ENCODE results near the gene PITHD1. TPM values are rescaled to one million over a fixed set of nuclear protein-coding genes. Genes with fewer than 3 reads are reported as not detected.
A peak's percentile ranks its signal among the peaks of the same experiment; 100 is the strongest.
"Not testable (repeated sequence)": the region's sequence is repeated elsewhere in the genome, so short reads cannot be mapped to it uniquely, and the experiment has no call there.

PITHD1 gene
- total and polyA plus RNA-seq, 2 donors = 89.1 to 118 TPM

GRCh38 chr1:23794732-23795182, 16.5 kb downstream of the PITHD1 start:
- H3K9me3 ChIP-seq (ENCODE audit: control insufficient read depth in 2 of 2, insufficient read depth in 1 of 2, low read length in 1 of 2); H3K4me3 ChIP-seq (ENCODE audit: low read length in 2 of 2); H3K27me3 ChIP-seq (ENCODE audit: control insufficient read depth in 2 of 2, insufficient read depth in 1 of 2, low read length in 1 of 2); H3K27ac ChIP-seq (ENCODE audit: low read depth in 1 of 2, low read length in 1 of 2); DNase-seq (ENCODE audit: low read depth in 6 of 9, low spot score in 9 of 9): not testable (repeated sequence)
- 98% methylated on average over 9 of the region's 9 CpGs for WGBS
- peaks cover 42 to 50% of the 10 kb centered on the region in 2 donors for H3K36me3 ChIP-seq (ENCODE audit: control insufficient read depth in 2 of 2, insufficient read depth in 2 of 2, low read length in 1 of 2)
- H3K4me1 ChIP-seq (ENCODE audit: control insufficient read depth in 2 of 2, insufficient read depth in 2 of 2, low read length in 2 of 2) = peaks cover 19 to 34% of the 10 kb centered on the region in 2 donors

GRCh38 chr1:23795676-23796465, 17.7 kb downstream of the PITHD1 start:
- peaks cover 15 to 30% of the 10 kb centered on the region in 2 donors for H3K4me1 ChIP-seq (ENCODE audit: control insufficient read depth in 2 of 2, insufficient read depth in 2 of 2, low read length in 2 of 2)

GRCh38 chr1:23796466-23797271, 18.5 kb downstream of the PITHD1 start:
- Histone ChIP-seq H3K27me3 (ENCODE audit: control insufficient read depth in 2 of 2, insufficient read depth in 1 of 2, low read length in 1 of 2) (no peaks in the 10 kb centered on the region), H3K4me1 (ENCODE audit: control insufficient read depth in 2 of 2, insufficient read depth in 2 of 2, low read length in 2 of 2) (peaks cover 14 to 34% of the 10 kb centered on the region in 2 donors), H3K4me3 (ENCODE audit: low read length in 2 of 2) (no peak overlapping the region), H3K9me3 (ENCODE audit: control insufficient read depth in 2 of 2, insufficient read depth in 1 of 2, low read length in 1 of 2) (no peaks in the 10 kb centered on the region), H3K36me3 (ENCODE audit: control insufficient read depth in 2 of 2, insufficient read depth in 2 of 2, low read length in 1 of 2) (peaks cover 42 to 50% of the 10 kb centered on the region in 2 donors), H3K27ac (ENCODE audit: low read depth in 1 of 2, low read length in 1 of 2) (peak overlapping the region in 1 of 2 donors; percentile 3)
- 89% methylated on average over 17 of the region's 17 CpGs for WGBS
- DNase-seq (ENCODE audit: low read depth in 6 of 9, low spot score in 9 of 9) = no peak

More at GRCh38 chr1:23795676-23796465, 17.7 kb downstream of the PITHD1 start:
- H3K9me3 ChIP-seq (ENCODE audit: control insufficient read depth in 2 of 2, insufficient read depth in 1 of 2, low read length in 1 of 2) = peaks cover 0 to 2% of the 10 kb centered on the region in 2 donors
- 94% methylated on average over 16 of the region's 16 CpGs for WGBS
- no peak for DNase-seq (ENCODE audit: low read depth in 6 of 9, low spot score in 9 of 9)
- no peak overlapping the region for H3K4me3 ChIP-seq (ENCODE audit: low read length in 2 of 2)
- no peaks in the 10 kb centered on the region for H3K27me3 ChIP-seq (ENCODE audit: control insufficient read depth in 2 of 2, insufficient read depth in 1 of 2, low read length in 1 of 2)
- peak overlapping the region in 1 of 2 donors; percentile 37 for H3K27ac ChIP-seq (ENCODE audit: low read depth in 1 of 2, low read length in 1 of 2)
- H3K36me3 ChIP-seq (ENCODE audit: control insufficient read depth in 2 of 2, insufficient read depth in 2 of 2, low read length in 1 of 2) = peaks cover 42 to 50% of the 10 kb centered on the region in 2 donors

- 95% methylated on average over 20 of the region's 20 CpGs for WGBS
- H3K4me1 ChIP-seq (ENCODE audit: control insufficient read depth in 2 of 2, insufficient read depth in 2 of 2, low read length in 2 of 2) = peaks cover 8 to 35% of the 10 kb centered on the region in 2 donors
- peaks cover 49 to 50% of the 10 kb centered on the region in 2 donors for H3K36me3 ChIP-seq (ENCODE audit: control insufficient read depth in 2 of 2, insufficient read depth in 2 of 2, low read length in 1 of 2)
- H3K27ac ChIP-seq (ENCODE audit: low read depth in 1 of 2, low read length in 1 of 2) = no peak overlapping the region
- no peak overlapping the region for H3K4me3 ChIP-seq (ENCODE audit: low read length in 2 of 2)
- no peaks in the 10 kb centered on the region for H3K27me3 ChIP-seq (ENCODE audit: control insufficient read depth in 2 of 2, insufficient read depth in 1 of 2, low read length in 1 of 2)
- no peaks in the 10 kb centered on the region for H3K9me3 ChIP-seq (ENCODE audit: control insufficient read depth in 2 of 2, insufficient read depth in 1 of 2, low read length in 1 of 2)
- DNase-seq (ENCODE audit: low read depth in 6 of 9, low spot score in 9 of 9) = no peak
Observed at GRCh38 chr1:23797478-23798448, 19.5 kb downstream of the PITHD1 start.

GRCh38 chr1:23798662-23799142, 20.5 kb downstream of the PITHD1 start:
- H3K36me3 ChIP-seq (ENCODE audit: control insufficient read depth in 2 of 2, insufficient read depth in 2 of 2, low read length in 1 of 2) = peaks cover 45 to 46% of the 10 kb centered on the region in 2 donors
- no peak overlapping the region for H3K27ac ChIP-seq (ENCODE audit: low read depth in 1 of 2, low read length in 1 of 2)
- no peaks in the 10 kb centered on the region for H3K27me3 ChIP-seq (ENCODE audit: control insufficient read depth in 2 of 2, insufficient read depth in 1 of 2, low read length in 1 of 2)
- DNase-seq (ENCODE audit: low read depth in 6 of 9, low spot score in 9 of 9) = no peak
- WGBS = 95% methylated on average over 12 of the region's 12 CpGs
- no peak overlapping the region for H3K4me3 ChIP-seq (ENCODE audit: low read length in 2 of 2)
- H3K9me3 ChIP-seq (ENCODE audit: control insufficient read depth in 2 of 2, insufficient read depth in 1 of 2, low read length in 1 of 2) = no peaks in the 10 kb centered on the region
- H3K4me1 ChIP-seq (ENCODE audit: control insufficient read depth in 2 of 2, insufficient read depth in 2 of 2, low read length in 2 of 2) = peaks cover 8 to 26% of the 10 kb centered on the region in 2 donors

GRCh38 chr1:23799255-23799569, 21.0 kb downstream of the PITHD1 start:
- no peaks in the 10 kb centered on the region for H3K9me3 ChIP-seq (ENCODE audit: control insufficient read depth in 2 of 2, insufficient read depth in 1 of 2, low read length in 1 of 2)
- peaks cover 8 to 29% of the 10 kb centered on the region in 2 donors for H3K4me1 ChIP-seq (ENCODE audit: control insufficient read depth in 2 of 2, insufficient read depth in 2 of 2, low read length in 2 of 2)
- WGBS = 91% methylated on average over 7 of the region's 7 CpGs

GRCh38 chr1:23799570-23800399, 21.6 kb downstream of the PITHD1 start:
- peaks cover 39 to 41% of the 10 kb centered on the region in 2 donors for H3K36me3 ChIP-seq (ENCODE audit: control insufficient read depth in 2 of 2, insufficient read depth in 2 of 2, low read length in 1 of 2)
- no peaks in the 10 kb centered on the region for H3K9me3 ChIP-seq (ENCODE audit: control insufficient read depth in 2 of 2, insufficient read depth in 1 of 2, low read length in 1 of 2)
- WGBS = 5% methylated on average over 48 of the region's 48 CpGs
- no peaks in the 10 kb centered on the region for H3K27me3 ChIP-seq (ENCODE audit: control insufficient read depth in 2 of 2, insufficient read depth in 1 of 2, low read length in 1 of 2)
- H3K4me1 ChIP-seq (ENCODE audit: control insufficient read depth in 2 of 2, insufficient read depth in 2 of 2, low read length in 2 of 2) = peaks cover 8 to 30% of the 10 kb centered on the region in 2 donors
- peak overlapping the region; percentile 64 to 74 for H3K27ac ChIP-seq (ENCODE audit: low read depth in 1 of 2, low read length in 1 of 2)
- H3K4me3 ChIP-seq (ENCODE audit: low read length in 2 of 2) = peak overlapping the region; percentile 50 to 82
- DNase-seq (ENCODE audit: low read depth in 6 of 9, low spot score in 9 of 9) = no peak

More at GRCh38 chr1:23799255-23799569, 21.0 kb downstream of the PITHD1 start:
- no peak overlapping the region for H3K4me3 ChIP-seq (ENCODE audit: low read length in 2 of 2)
- DNase-seq (ENCODE audit: low read depth in 6 of 9, low spot score in 9 of 9) = no peak
- H3K36me3 ChIP-seq (ENCODE audit: control insufficient read depth in 2 of 2, insufficient read depth in 2 of 2, low read length in 1 of 2) = peaks cover 45 to 46% of the 10 kb centered on the region in 2 donors
- peak overlapping the region in 1 of 2 donors; percentile 70 for H3K27ac ChIP-seq (ENCODE audit: low read depth in 1 of 2, low read length in 1 of 2)
- H3K27me3 ChIP-seq (ENCODE audit: control insufficient read depth in 2 of 2, insufficient read depth in 1 of 2, low read length in 1 of 2) = no peaks in the 10 kb centered on the region
